Cardiac muscle cell (in vitro differentiated cells and primary cell): ENCODE measurements around the gene UBD. TPM values are rescaled to one million over a fixed set of nuclear protein-coding genes. Genes with fewer than 3 reads are reported as not detected.

Source experiments
- DNase-seq, 2 donors: peaks; one replicate each; pipeline versions ENCODE4 v3.0.0 to v3.0.0-alpha.2; 2010 to 2017; ENCODE audit warnings: low read depth in 1 of 2, low spot score in 1 of 2
- H3K27ac ChIP-seq: fragments of 200-600 bp; sonication (generic); 2 replicates; pipeline ENCODE4 v1.5.1; 2016
- H3K27me3 ChIP-seq: fragments of 200-600 bp; sonication (generic); 2 replicates; pipeline ENCODE4 v1.6.0; 2016; ENCODE audit warnings: control low read depth
- H3K36me3 ChIP-seq: fragments of 200-600 bp; sonication (generic); 2 replicates; pipeline ENCODE4 v1.5.1; 2016; ENCODE audit warnings: control low read depth
- H3K4me1 ChIP-seq: fragments of 200-600 bp; sonication (generic); 2 replicates; pipeline ENCODE4 v1.8.1; 2017; ENCODE audit warnings: low read depth, mild to moderate bottlenecking, mixed run types
- H3K4me3 ChIP-seq: fragments of 200-600 bp; sonication (generic); 2 replicates; pipeline ENCODE4 v1.5.1; 2016; ENCODE audit warnings: mild to moderate bottlenecking
- H3K9me3 ChIP-seq: fragments of 200-600 bp; sonication (generic); 2 replicates; pipeline ENCODE4 v1.5.1; 2017; ENCODE audit warnings: low read depth, mild to moderate bottlenecking, control low read depth
- polyA plus RNA-seq: library from polyadenylated mRNA; unstranded; fragments of >200 nt; fragmentation: Nextera tagmentation; extraction: Ambion mirVana; gene quantifications from 2 replicates; pipeline ENCODE4 v1.2.1, GENCODE V29; 2016
- total RNA-seq: library from RNA; depleted of rRNA; stranded (reverse); fragments of >200 nt; gene quantifications from 2 replicates; pipeline ENCODE4 v1.2.3, GENCODE V29; 2016
- TF ChIP-seq, protein P1 (sequence below): IDR thresholded peaks from 2 replicates; pipeline ENCODE4 v1.5.1; 2012; ENCODE audit warnings: low read depth, mild to moderate bottlenecking, low read length

The UBD gene
- total and polyA plus RNA-seq, 2 experiments from 2014 or later: not detected

GRCh38 chr6:29516108-29516507, 43.4 kb downstream of the UBD start:
- no peaks in the 10 kb centered on the region for H3K36me3 ChIP-seq
- no peaks in the 10 kb centered on the region for H3K27me3 ChIP-seq
- no peaks in the 10 kb centered on the region for H3K9me3 ChIP-seq
- H3K4me1 ChIP-seq: no peaks in the 10 kb centered on the region
- H3K4me3 ChIP-seq: no peak overlapping the region
- TF ChIP-seq, protein P1, sequence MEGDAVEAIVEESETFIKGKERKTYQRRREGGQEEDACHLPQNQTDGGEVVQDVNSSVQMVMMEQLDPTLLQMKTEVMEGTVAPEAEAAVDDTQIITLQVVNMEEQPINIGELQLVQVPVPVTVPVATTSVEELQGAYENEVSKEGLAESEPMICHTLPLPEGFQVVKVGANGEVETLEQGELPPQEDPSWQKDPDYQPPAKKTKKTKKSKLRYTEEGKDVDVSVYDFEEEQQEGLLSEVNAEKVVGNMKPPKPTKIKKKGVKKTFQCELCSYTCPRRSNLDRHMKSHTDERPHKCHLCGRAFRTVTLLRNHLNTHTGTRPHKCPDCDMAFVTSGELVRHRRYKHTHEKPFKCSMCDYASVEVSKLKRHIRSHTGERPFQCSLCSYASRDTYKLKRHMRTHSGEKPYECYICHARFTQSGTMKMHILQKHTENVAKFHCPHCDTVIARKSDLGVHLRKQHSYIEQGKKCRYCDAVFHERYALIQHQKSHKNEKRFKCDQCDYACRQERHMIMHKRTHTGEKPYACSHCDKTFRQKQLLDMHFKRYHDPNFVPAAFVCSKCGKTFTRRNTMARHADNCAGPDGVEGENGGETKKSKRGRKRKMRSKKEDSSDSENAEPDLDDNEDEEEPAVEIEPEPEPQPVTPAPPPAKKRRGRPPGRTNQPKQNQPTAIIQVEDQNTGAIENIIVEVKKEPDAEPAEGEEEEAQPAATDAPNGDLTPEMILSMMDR: no peak
- no peak overlapping the region for H3K27ac ChIP-seq
- DNase-seq: no peak

- Histone ChIP-seq H3K4me3 (no peak overlapping the region), H3K4me1 (no peaks in the 10 kb centered on the region), H3K36me3 (no peaks in the 10 kb centered on the region), H3K9me3 (no peaks in the 10 kb centered on the region), H3K27ac (no peak overlapping the region), H3K27me3 (no peaks in the 10 kb centered on the region)
- no peak for DNase-seq
- TF ChIP-seq, protein P1: no peak
Observed at GRCh38 chr6:29510746-29511300, 48.7 kb downstream of the UBD start.

- TF ChIP-seq, protein P1: no peak
- Histone ChIP-seq H3K36me3 (no peaks in the 10 kb centered on the region), H3K9me3 (no peaks in the 10 kb centered on the region), H3K4me3 (no peak overlapping the region), H3K27ac (no peak overlapping the region), H3K4me1 (no peaks in the 10 kb centered on the region), H3K27me3 (no peaks in the 10 kb centered on the region)
- DNase-seq: peak in 1 of 2 donors; percentile 1
Observed at GRCh38 chr6:29510202-29510601, 49.3 kb downstream of the UBD start.

- TF ChIP-seq, protein P1: no peak
- no peaks in the 10 kb centered on the region for H3K9me3 ChIP-seq
- no peak overlapping the region for H3K4me3 ChIP-seq
- no peak for DNase-seq
- no peaks in the 10 kb centered on the region for H3K4me1 ChIP-seq
- no peaks in the 10 kb centered on the region for H3K27me3 ChIP-seq
- H3K36me3 ChIP-seq: no peaks in the 10 kb centered on the region
- H3K27ac ChIP-seq: no peak overlapping the region
Observed at GRCh38 chr6:29509711-29510110, 49.8 kb downstream of the UBD start.

DNA sequence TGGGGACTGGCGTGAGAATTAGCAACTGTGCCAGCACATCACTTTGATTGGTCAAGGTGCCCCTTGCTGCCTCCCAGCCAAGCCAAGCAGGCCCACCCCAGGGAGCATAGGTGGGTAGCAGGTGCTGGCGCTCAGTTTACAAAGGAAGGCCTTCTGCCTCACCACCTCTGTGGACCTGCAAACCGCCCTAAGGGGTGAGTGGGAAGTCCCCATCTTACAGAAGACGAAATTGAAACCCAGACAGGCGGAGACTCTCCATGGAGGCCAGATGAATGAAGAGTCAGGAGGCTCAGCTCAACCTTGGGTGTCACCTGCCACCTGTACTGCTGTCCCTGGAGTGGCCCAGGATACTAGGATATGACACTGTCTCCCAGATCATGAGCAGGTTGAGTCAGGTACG, 50.3 kb downstream of the UBD start:
- DNase-seq: no peak

More for the DNA sequence above, 50.3 kb downstream of the UBD start:
- Histone ChIP-seq H3K4me3 (no peak overlapping the region), H3K4me1 (no peaks in the 10 kb centered on the region), H3K27me3 (no peaks in the 10 kb centered on the region), H3K36me3 (no peaks in the 10 kb centered on the region), H3K9me3 (no peaks in the 10 kb centered on the region), H3K27ac (no peak overlapping the region)
- TF ChIP-seq, protein P1: no peak
